Measurements from ENCODE around the gene HERC3. TPM values are rescaled to one million over a fixed set of nuclear protein-coding genes. Genes with fewer than 3 reads are reported as not detected.

The HERC3 gene
- total and polyA plus RNA-seq, 2 of the 13 experiments (the other 11 are each of a cell fraction or from before 2014, with no cell fraction given) = 3.8 to 6.2 TPM

GRCh38 chr4:88734403-88734949 is 142.2 kb downstream of the HERC3 start (continued):
- TF ChIP-seq PHF21A (CRISPR knock-in tag; IDR thresholded peaks at IDR 0.05) (no peak), AHR (CRISPR knock-in tag; IDR thresholded peaks at IDR 0.05) (no peak), HCFC1 (IDR thresholded peaks at IDR 0.05; ENCODE audit: low read depth, low read length) (no peak)
- TF ChIP-seq, protein P1, sequence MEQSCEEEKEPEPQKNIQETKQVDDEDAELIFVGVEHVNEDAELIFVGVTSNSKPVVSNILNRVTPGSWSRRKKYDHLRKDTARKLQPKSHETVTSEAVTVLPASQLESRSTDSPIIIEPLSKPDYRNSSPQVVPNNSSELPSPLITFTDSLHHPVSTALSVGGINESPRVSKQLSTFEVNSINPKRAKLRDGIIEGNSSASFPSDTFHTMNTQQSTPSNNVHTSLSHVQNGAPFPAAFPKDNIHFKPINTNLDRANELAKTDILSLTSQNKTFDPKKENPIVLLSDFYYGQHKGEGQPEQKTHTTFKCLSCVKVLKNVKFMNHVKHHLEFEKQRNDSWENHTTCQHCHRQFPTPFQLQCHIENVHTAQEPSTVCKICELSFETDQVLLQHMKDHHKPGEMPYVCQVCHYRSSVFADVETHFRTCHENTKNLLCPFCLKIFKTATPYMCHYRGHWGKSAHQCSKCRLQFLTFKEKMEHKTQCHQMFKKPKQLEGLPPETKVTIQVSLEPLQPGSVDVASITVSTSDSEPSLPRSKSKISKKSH (CRISPR knock-in tag; IDR thresholded peaks at IDR 0.05; ENCODE audit: borderline replicate concordance) = no peak

- H3K4me1 ChIP-seq (ENCODE audit: insufficient read depth, low read length) = no peaks in the 10 kb centered on the region
- no peaks in the 10 kb centered on the region for H3K79me2 ChIP-seq (ENCODE audit: insufficient read depth, low read length)
- H3K9me3 ChIP-seq (ENCODE audit: low read length) = no peaks in the 10 kb centered on the region
- CTCF ChIA-PET (ENCODE audit: low intra/inter-chr PET ratio, low total read pairs) = no interaction called here
- H3K4me2 ChIP-seq (ENCODE audit: low read depth, low read length) = no peak overlapping the region
- in situ Hi-C loops (cut with HindIII; ENCODE audit: extremely low pct_ligation_motif_present, low pct_unique_long_range_greater_than_20kb) (no loop called here), intact Hi-C loops (cut with micrococcal nuclease; ENCODE audit: unreplicated experiment) (no loop called here)
- no peak overlapping the region for H3K27ac ChIP-seq (ENCODE audit: extremely low read length, insufficient read depth, low read length)
- POLR2A ChIA-PET = no interaction called here
- DNase-seq (ENCODE audit: low spot score) (no peak), FAIRE-seq (no peak), ATAC-seq (no peak)
- H2AFZ ChIP-seq (ENCODE audit: low read length) = no peak overlapping the region
- 80% methylated on average over 1 of the region's 1 CpG for WGBS (ENCODE audit: low lambda C conversion rate)
- TF ChIP-seq EED (CRISPR knock-in tag; IDR thresholded peaks at IDR 0.05) (no peak), SNRNP70 (IDR thresholded peaks at IDR 0.05; ENCODE audit: low read depth, low read length) (no peak), ZNF569 (CRISPR knock-in tag; IDR thresholded peaks at IDR 0.05; ENCODE audit: borderline replicate concordance) (no peak), FOXJ3 (CRISPR knock-in tag; IDR thresholded peaks at IDR 0.05; ENCODE audit: borderline replicate concordance) (no peak)
- TF ChIP-seq, protein P2, sequence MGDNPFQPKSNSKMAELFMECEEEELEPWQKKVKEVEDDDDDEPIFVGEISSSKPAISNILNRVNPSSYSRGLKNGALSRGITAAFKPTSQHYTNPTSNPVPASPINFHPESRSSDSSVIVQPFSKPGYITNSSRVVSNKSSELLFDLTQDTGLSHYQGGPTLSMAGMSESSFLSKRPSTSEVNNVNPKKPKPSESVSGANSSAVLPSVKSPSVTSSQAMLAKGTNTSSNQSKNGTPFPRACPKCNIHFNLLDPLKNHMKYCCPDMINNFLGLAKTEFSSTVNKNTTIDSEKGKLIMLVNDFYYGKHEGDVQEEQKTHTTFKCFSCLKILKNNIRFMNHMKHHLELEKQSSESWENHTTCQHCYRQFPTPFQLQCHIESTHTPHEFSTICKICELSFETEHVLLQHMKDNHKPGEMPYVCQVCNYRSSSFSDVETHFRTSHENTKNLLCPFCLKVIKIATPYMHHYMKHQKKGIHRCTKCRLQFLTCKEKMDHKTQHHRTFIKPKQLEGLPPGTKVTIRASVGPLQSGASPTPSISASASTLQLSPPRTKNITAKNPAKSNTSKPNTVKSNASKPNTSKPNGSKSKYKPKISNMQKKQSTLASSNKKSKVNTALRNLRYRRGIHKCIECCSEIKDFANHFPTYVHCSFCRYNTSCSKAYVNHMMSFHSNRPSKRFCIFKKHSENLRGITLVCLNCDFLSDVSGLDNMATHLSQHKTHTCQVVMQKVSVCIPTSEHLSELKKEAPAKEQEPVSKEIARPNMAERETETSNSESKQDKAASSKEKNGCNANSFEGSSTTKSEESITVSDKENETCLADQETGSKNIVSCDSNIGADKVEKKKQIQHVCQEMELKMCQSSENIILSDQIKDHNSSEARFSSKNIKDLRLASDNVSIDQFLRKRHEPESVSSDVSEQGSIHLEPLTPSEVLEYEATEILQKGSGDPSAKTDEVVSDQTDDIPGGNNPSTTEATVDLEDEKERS (CRISPR knock-in tag; IDR thresholded peaks at IDR 0.05) = no peak
- TF ChIP-seq, protein P3, sequence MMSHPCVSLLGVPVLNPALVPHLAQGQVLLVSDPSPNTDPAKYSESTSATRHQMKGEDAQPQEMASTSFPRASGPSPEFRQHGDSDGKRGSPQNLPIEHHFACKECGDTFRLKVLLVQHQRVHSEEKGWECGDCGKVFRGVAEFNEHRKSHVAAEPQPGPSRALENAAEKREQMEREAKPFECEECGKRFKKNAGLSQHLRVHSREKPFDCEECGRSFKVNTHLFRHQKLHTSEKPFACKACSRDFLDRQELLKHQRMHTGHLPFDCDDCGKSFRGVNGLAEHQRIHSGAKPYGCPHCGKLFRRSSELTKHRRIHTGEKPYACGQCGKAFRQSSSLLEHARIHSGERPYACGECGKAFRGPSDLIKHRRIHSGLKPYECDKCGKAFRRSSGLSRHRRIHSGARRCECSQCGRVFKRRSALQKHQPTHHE (CRISPR knock-in tag; IDR thresholded peaks at IDR 0.05; ENCODE audit: borderline replicate concordance) = no peak
- H3K36me3 ChIP-seq (replicated peaks in 1 of 2; ENCODE audit: control insufficient read depth in 1 of 2, insufficient read depth in 2 of 2, low read length in 2 of 2) = peaks cover 11 to 47% of the 10 kb centered on the region in 2 experiments
- H3K27me3 ChIP-seq (ENCODE audit: control insufficient read depth in 1 of 2, insufficient read depth in 2 of 2, low read length in 2 of 2) = no peaks in the 10 kb centered on the region
- H3K4me3 ChIP-seq (replicated peaks in 1 of 3; ENCODE audit: insufficient read depth in 1 of 3, low read depth in 2 of 3, low read length in 3 of 3) = no peak overlapping the region
- no peaks in the 10 kb centered on the region for H4K20me1 ChIP-seq (ENCODE audit: insufficient read depth, low read length)
- no TSS peak for BruUV-seq (replicated peaks)
- H3K9ac ChIP-seq (ENCODE audit: insufficient read depth, low read depth, low read length) = no peak overlapping the region
Observed at GRCh38 chr4:88735564-88735963, 143.3 kb downstream of the HERC3 start.
